ENCODE measurements around the gene MAB21L4.

Gene MAB21L4

DNA sequence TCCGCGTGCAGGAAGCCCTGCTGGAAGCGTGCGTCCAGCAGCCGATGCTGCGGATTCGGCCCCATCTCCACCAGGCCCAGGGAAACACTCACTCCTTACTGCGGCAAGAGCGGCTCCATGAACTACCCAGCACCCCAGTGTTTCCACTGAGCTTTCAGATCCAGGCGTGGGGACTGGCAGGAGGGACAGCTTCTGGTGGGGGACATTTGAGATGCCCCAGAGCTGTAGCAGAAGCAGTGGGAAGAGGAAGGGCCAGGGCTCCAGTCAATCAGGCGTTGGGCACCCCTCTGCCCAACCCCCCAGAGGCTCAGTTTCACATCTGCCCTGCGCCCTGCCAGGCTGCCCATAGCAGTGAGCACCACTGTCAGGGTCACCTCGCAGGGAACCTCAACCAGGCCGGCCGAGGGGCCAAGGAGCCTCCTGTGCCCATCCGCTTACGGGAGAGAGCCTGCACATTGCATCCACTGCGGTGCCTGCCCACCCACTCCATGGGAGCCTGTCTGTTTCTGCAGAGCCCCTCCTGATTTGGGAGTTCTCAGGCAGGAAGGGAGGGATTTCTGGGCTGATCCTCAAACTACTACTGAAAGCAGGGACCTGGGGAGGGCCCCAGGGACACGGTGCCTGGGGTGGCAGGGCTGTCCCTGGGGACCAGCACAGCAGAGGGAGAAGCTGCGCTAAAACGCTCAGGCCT lies 22.7 kb downstream of the MAB21L4 start:
- 83% methylated on average over 19 of the region's 21 CpGs for WGBS
- H3K9ac ChIP-seq (ENCODE audit: low read length), result no peak overlapping the region
- peaks cover 12 to 56% of the 10 kb centered on the region in 2 experiments for H3K27me3 ChIP-seq (ENCODE audit: control insufficient read depth in 1 of 2, insufficient read depth in 1 of 2, low read length in 2 of 2)

DNA sequence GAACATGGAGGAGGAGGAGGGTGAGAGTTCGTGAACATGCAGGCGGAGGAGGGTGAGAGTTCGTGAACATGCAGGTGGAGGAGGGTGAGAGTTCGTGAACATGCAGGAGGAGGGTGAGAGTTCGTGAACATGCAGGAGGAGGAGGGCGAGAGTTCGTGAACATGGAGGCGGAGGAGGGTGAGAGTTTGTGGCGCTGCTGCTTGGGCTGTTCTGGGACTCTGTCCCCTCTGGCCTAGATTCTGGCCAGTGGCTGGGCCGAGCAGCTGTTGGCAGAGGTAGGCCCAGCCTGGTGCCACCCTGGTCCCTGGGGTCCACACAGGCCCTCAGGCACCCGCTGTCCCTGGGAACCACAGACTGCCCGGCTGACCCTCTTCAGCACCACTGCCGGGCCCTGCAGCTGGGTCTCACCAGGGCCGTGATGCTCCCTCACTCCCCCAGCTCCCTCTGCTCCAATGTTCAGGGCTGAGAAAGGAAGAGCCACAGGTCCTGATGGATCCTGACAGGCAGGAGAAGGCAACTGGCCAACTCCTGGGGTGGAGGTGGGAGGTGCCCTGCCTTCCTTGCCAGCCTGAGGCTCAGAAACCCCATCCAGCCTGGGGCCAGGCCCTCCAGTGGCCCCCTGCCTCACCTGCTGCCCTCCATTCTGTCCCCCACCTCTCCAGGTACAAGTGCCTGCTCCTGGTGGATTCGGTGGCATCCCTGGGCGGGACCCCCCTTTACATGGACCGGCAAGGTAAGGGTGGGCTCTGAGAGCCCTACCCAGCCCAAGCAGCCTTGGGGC lies 23.4 kb downstream of the MAB21L4 start:
- H4K8ac ChIP-seq (ENCODE audit: low read length), result no peak overlapping the region
- H3K79me1 ChIP-seq (replicated peaks; ENCODE audit: low read length, poor library complexity, severe bottlenecking), result no peaks in the 10 kb centered on the region
- H2BK12ac ChIP-seq (ENCODE audit: low read length in 2 of 2), result no peak overlapping the region
- H2BK15ac ChIP-seq (ENCODE audit: low read depth, poor library complexity, severe bottlenecking), result no peak overlapping the region
- H2BK120ac ChIP-seq (ENCODE audit: low read depth, low read length), result no peak overlapping the region
- no peak for DNase-seq
- no peak overlapping the region for H2BK5ac ChIP-seq (ENCODE audit: low read depth, low read length, poor library complexity, severe bottlenecking)
- H3K4me3 ChIP-seq (ENCODE audit: insufficient read depth in 1 of 2, low read depth in 1 of 2, low read length in 2 of 2), result no peak overlapping the region
- H3K4ac ChIP-seq (ENCODE audit: low read depth in 1 of 2, low read length in 2 of 2), result no peak overlapping the region
- WGBS, result 83% methylated on average over 15 of the region's 17 CpGs
- H2AFZ ChIP-seq (ENCODE audit: low read depth, low read length), result no peak overlapping the region
- H3K27me3 ChIP-seq (ENCODE audit: control insufficient read depth in 1 of 2, insufficient read depth in 1 of 2, low read length in 2 of 2), result peaks cover 15 to 62% of the 10 kb centered on the region in 2 experiments
- H3K9ac ChIP-seq (ENCODE audit: low read length), result no peak overlapping the region
- H3K36me3 ChIP-seq (ENCODE audit: control insufficient read depth in 1 of 2, insufficient read depth in 2 of 2, low read depth in 1 of 2, low read length in 2 of 2), result no peaks in the 10 kb centered on the region
- no peaks in the 10 kb centered on the region for H3K9me3 ChIP-seq (ENCODE audit: control insufficient read depth, low read length)
- H3K4me1 ChIP-seq (ENCODE audit: control insufficient read depth, insufficient read depth, low read depth, low read length), result peaks cover 3% of the 10 kb centered on the region
- H3K4me2 ChIP-seq (ENCODE audit: low read length, poor library complexity, severe bottlenecking), result no peak overlapping the region
- H2AK5ac ChIP-seq (ENCODE audit: low read length, severe bottlenecking), result no peak overlapping the region
- H3K27ac ChIP-seq (ENCODE audit: low read length, poor library complexity, severe bottlenecking), result no peak overlapping the region
- H4K91ac ChIP-seq (ENCODE audit: low read length), result no peak overlapping the region
- no peak overlapping the region for H3K18ac ChIP-seq (ENCODE audit: low read depth in 1 of 2, low read length in 2 of 2)
- no peak overlapping the region for H3K23ac ChIP-seq (ENCODE audit: low read length in 2 of 2)
- no peak overlapping the region for H3K14ac ChIP-seq (ENCODE audit: low read length in 2 of 2)

More for the DNA sequence above, 22.7 kb downstream of the MAB21L4 start:
- Histone ChIP-seq H2BK5ac (ENCODE audit: low read depth, low read length, poor library complexity, severe bottlenecking) (no peak overlapping the region), H4K91ac (ENCODE audit: low read length) (no peak overlapping the region), H3K36me3 (ENCODE audit: control insufficient read depth in 1 of 2, insufficient read depth in 2 of 2, low read depth in 1 of 2, low read length in 2 of 2) (no peaks in the 10 kb centered on the region), H3K18ac (ENCODE audit: low read depth in 1 of 2, low read length in 2 of 2) (no peak overlapping the region), H3K14ac (ENCODE audit: low read length in 2 of 2) (no peak overlapping the region), H3K23ac (ENCODE audit: low read length in 2 of 2) (no peak overlapping the region), H3K27ac (ENCODE audit: low read length, poor library complexity, severe bottlenecking) (no peak overlapping the region), H3K79me1 (replicated peaks; ENCODE audit: low read length, poor library complexity, severe bottlenecking) (no peaks in the 10 kb centered on the region), H3K4ac (ENCODE audit: low read depth in 1 of 2, low read length in 2 of 2) (no peak overlapping the region), H2AFZ (ENCODE audit: low read depth, low read length) (no peak overlapping the region), H3K4me3 (ENCODE audit: insufficient read depth in 1 of 2, low read depth in 1 of 2, low read length in 2 of 2) (no peak overlapping the region), H3K9me3 (ENCODE audit: control insufficient read depth, low read length) (no peaks in the 10 kb centered on the region), H3K4me2 (ENCODE audit: low read length, poor library complexity, severe bottlenecking) (no peak overlapping the region), H2BK15ac (ENCODE audit: low read depth, poor library complexity, severe bottlenecking) (no peak overlapping the region), H2AK5ac (ENCODE audit: low read length, severe bottlenecking) (no peak overlapping the region), H4K8ac (ENCODE audit: low read length) (no peak overlapping the region), H3K4me1 (ENCODE audit: control insufficient read depth, insufficient read depth, low read depth, low read length) (peaks cover 3% of the 10 kb centered on the region), H2BK120ac (ENCODE audit: low read depth, low read length) (no peak overlapping the region), H2BK12ac (ENCODE audit: low read length in 2 of 2) (no peak overlapping the region)
- no peak for DNase-seq

- WGBS, result 77% methylated on average over 14 of the region's 16 CpGs
Measured at GRCh38 chr2:240871071-240871958, 24.6 kb downstream of the MAB21L4 start.

More at GRCh38 chr2:240871071-240871958, 24.6 kb downstream of the MAB21L4 start:
- Histone ChIP-seq H4K91ac (ENCODE audit: low read length) (no peak overlapping the region), H3K9ac (ENCODE audit: low read length) (no peak overlapping the region), H3K23ac (ENCODE audit: low read length in 2 of 2) (no peak overlapping the region), H3K4me1 (ENCODE audit: control insufficient read depth, insufficient read depth, low read depth, low read length) (peaks cover 3% of the 10 kb centered on the region), H2AK5ac (ENCODE audit: low read length, severe bottlenecking) (no peak overlapping the region), H3K79me1 (replicated peaks; ENCODE audit: low read length, poor library complexity, severe bottlenecking) (no peaks in the 10 kb centered on the region), H3K36me3 (ENCODE audit: control insufficient read depth in 1 of 2, insufficient read depth in 2 of 2, low read depth in 1 of 2, low read length in 2 of 2) (no peaks in the 10 kb centered on the region), H3K27me3 (ENCODE audit: control insufficient read depth in 1 of 2, insufficient read depth in 1 of 2, low read length in 2 of 2) (peaks cover 24 to 74% of the 10 kb centered on the region in 2 experiments), H3K4me2 (ENCODE audit: low read length, poor library complexity, severe bottlenecking) (no peak overlapping the region), H2AFZ (ENCODE audit: low read depth, low read length) (no peak overlapping the region), H3K4me3 (ENCODE audit: insufficient read depth in 1 of 2, low read depth in 1 of 2, low read length in 2 of 2) (no peak overlapping the region), H3K9me3 (ENCODE audit: control insufficient read depth, low read length) (no peaks in the 10 kb centered on the region), H3K27ac (ENCODE audit: low read length, poor library complexity, severe bottlenecking) (no peak overlapping the region), H3K18ac (ENCODE audit: low read depth in 1 of 2, low read length in 2 of 2) (no peak overlapping the region), H3K14ac (ENCODE audit: low read length in 2 of 2) (no peak overlapping the region), H4K8ac (ENCODE audit: low read length) (no peak overlapping the region), H2BK12ac (ENCODE audit: low read length in 2 of 2) (no peak overlapping the region), H2BK15ac (ENCODE audit: low read depth, poor library complexity, severe bottlenecking) (no peak overlapping the region), H2BK5ac (ENCODE audit: low read depth, low read length, poor library complexity, severe bottlenecking) (no peak overlapping the region), H3K4ac (ENCODE audit: low read depth in 1 of 2, low read length in 2 of 2) (no peak overlapping the region), H2BK120ac (ENCODE audit: low read depth, low read length) (no peak overlapping the region)
- DNase-seq, result no peak
